ENCODE measurements around the gene CNOT6L.

CNOT6L gene

GRCh38 chr4:77821775-77822174 lies 2.6 kb upstream of the CNOT6L start:
- H3K4me3 ChIP-seq (ENCODE audit: low read depth, low read length) = no peak overlapping the region
- no peak for DNase-seq (ENCODE audit: low read depth)
- TF ChIP-seq, protein P1, sequence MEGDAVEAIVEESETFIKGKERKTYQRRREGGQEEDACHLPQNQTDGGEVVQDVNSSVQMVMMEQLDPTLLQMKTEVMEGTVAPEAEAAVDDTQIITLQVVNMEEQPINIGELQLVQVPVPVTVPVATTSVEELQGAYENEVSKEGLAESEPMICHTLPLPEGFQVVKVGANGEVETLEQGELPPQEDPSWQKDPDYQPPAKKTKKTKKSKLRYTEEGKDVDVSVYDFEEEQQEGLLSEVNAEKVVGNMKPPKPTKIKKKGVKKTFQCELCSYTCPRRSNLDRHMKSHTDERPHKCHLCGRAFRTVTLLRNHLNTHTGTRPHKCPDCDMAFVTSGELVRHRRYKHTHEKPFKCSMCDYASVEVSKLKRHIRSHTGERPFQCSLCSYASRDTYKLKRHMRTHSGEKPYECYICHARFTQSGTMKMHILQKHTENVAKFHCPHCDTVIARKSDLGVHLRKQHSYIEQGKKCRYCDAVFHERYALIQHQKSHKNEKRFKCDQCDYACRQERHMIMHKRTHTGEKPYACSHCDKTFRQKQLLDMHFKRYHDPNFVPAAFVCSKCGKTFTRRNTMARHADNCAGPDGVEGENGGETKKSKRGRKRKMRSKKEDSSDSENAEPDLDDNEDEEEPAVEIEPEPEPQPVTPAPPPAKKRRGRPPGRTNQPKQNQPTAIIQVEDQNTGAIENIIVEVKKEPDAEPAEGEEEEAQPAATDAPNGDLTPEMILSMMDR (IDR thresholded peaks at IDR 0.05; ENCODE audit: low read depth, low read length, missing control alignments) = no peak
- in situ Hi-C loops (cut with HindIII; ENCODE audit: low sequenced_read_pairs) = no loop called here

- peak overlapping the region; percentile 76 for H3K4me3 ChIP-seq (ENCODE audit: low read depth, low read length)
- in situ Hi-C loops (cut with HindIII; ENCODE audit: low sequenced_read_pairs) = no loop called here
- no peak for DNase-seq (ENCODE audit: low read depth)
- TF ChIP-seq, protein P1 (IDR thresholded peaks at IDR 0.05; ENCODE audit: low read depth, low read length, missing control alignments) = no peak
Observed at GRCh38 chr4:77820649-77821561, 1.7 kb upstream of the CNOT6L start.

DNA sequence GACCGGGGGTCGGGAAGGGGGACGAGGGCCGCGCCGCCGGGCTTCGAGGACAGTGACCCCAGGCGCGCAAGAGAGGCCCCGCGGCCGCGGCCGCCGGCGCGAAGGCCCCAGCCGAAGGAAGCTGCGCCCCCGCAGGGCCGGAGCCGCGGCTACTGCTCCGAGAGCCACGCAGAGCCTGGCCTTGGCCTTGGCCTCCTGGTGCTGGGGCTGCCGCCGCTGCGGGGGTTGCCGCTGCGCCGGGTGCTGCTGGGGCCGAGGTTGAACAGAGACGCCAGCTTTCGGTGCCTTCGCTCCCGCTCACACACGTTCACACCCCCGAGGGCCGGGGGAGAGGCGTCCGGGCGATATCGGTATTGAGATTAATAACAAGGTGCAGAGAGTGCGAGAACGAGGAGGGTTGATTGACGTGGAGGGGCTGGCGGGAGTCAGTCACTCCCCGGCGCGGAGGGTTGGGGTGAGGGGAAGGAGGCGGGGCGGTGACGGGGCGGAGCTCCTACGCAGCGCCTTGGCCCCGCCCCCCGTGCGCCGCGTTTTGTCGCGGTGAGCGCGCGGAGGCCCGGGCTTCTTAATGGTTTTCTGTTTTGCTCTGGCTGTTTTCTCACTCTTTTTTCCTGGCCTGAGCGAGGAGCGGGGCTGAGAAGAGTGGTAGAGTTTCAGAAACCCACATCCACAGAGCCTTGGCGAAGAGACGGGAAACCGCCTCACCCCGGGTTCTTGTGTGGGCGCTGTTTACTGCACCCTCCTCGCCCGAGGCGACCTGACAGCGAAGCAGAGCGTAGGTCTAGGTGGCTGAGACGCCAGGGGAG lies 878 bp upstream of the CNOT6L start:
- H3K4me3 ChIP-seq (ENCODE audit: low read depth, low read length) = peak overlapping the region; percentile 76
- in situ Hi-C loops (cut with HindIII; ENCODE audit: low sequenced_read_pairs) = no loop called here
- TF ChIP-seq, protein P1 (IDR thresholded peaks at IDR 0.05; ENCODE audit: low read depth, low read length, missing control alignments) = no peak
- peak; percentile 37 for DNase-seq (ENCODE audit: low read depth)

DNA sequence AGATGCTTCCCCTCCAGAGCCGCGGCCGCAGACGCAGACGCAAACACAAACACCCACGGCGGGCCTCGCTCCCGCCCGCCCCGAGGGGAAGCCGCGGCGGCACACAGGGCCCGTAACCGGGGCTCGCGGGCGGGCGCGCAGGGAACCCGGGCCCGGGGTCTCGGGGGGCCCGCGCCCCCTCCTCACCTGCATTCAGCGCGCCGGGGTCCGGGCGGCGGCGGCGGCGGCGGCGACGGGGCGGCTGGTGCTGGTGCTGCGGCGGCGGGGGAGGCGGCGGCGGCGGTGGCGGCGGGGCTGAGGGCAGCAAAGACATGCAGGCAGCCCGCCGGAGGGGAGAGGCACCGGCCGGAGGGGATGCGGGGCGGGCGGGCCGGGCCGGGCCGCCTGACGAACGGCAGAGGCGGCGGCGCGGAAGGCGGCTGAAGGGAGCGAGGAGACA lies 255 bp upstream of the CNOT6L start:
- H3K4me3 ChIP-seq (ENCODE audit: low read depth, low read length) = peak overlapping the region; percentile 76
- in situ Hi-C loops (cut with HindIII; ENCODE audit: low sequenced_read_pairs) = no loop called here
- no peak for DNase-seq (ENCODE audit: low read depth)
- TF ChIP-seq, protein P1 (IDR thresholded peaks at IDR 0.05; ENCODE audit: low read depth, low read length, missing control alignments) = no peak

- in situ Hi-C loops (cut with HindIII; ENCODE audit: low sequenced_read_pairs) = no loop called here
- H3K4me3 ChIP-seq (ENCODE audit: low read depth, low read length) = peak overlapping the region; percentile 76
- DNase-seq (ENCODE audit: low read depth) = peak; percentile 59
- TF ChIP-seq, protein P1 (IDR thresholded peaks at IDR 0.05; ENCODE audit: low read depth, low read length, missing control alignments) = peak; percentile 70
Observed at GRCh38 chr4:77818073-77818601, 1.0 kb downstream of the CNOT6L start.
